Stimulated activated naive CD8-positive, alpha-beta T cell treated with anti-CD3 and anti-CD28 coated beads, Interleukin-15, Interleukin-2, amounts not matched to agents 100 U/mL and 50 U/mL, for 24 hours (primary cell): ENCODE data around the gene WDR55.
A peak's percentile ranks its signal among the peaks of the same experiment; 100 is the strongest.
"Not testable (repeated sequence)": the region's sequence is repeated elsewhere in the genome, so short reads cannot be mapped to it uniquely, and the experiment has no call there.

ENCODE experiments used
- ATAC-seq: fragments of 150-1000 bp; cut with Tn5 transposase; one replicate; pipeline ENCODE4 v1.10.0; 2021
- DNase-seq: peaks from one replicate; pipeline ENCODE4 v3.0.0; 2021

The WDR55 gene

GRCh38 chr5:140647042-140647419, 17.7 kb upstream of the WDR55 start:
- no peak for ATAC-seq
- no peak for DNase-seq

GRCh38 chr5:140658870-140659269, 5.8 kb upstream of the WDR55 start:
- DNase-seq = no peak
- no peak for ATAC-seq

- not testable (repeated sequence) for DNase-seq, ATAC-seq
These were observed 4.3 kb upstream of the WDR55 start for GRCh38 chr5:140660371-140660770.

GRCh38 chr5:140664030-140664358, 710 bp upstream of the WDR55 start:
- ATAC-seq (no peak), DNase-seq (no peak)

- not testable (repeated sequence) for DNase-seq, ATAC-seq
These were observed 6.3 kb downstream of the WDR55 start for GRCh38 chr5:140671035-140671434.

- no peak for ATAC-seq
These were observed 6.9 kb downstream of the WDR55 start for GRCh38 chr5:140671472-140672125.

DNA sequence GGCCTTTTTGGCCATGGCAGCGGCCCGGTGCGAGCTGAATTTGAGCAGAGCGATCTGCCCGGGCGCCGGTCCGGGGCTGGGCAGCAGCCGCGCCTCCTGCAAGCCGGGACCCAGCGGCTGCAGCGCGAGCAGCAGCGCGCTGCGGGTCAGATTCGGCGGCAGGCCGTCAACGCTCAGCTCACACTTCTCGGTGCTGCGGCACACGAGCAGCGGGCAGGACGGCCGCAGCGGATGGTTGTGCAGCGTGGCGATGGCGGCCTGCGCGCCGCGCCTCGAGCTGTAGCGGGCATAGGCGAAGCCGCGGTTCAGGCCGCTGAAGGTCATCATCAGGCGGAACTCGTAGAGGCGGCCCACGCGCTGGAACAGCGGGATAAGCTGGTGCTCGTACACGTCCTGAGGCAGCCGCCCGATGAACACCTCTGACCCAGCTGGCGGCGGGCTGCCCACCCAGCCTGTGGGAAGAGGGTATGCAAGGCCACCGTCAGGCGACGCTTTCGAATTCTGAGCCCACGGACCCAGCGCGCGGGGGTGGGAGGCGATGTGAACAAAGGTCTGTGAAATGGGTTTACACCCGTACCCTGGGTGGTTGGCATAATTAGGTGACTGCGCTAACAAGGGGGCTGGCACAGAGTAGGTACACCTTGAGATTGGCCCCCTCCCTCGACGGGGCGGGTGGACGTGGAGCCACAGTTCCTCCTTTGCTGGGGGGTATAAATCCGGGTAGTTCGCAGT, 7.9 kb downstream of the WDR55 start:
- ATAC-seq = peak; percentile 7
- DNase-seq = peak; percentile 21

More at GRCh38 chr5:140671472-140672125, 6.9 kb downstream of the WDR55 start:
- DNase-seq = no peak

DNA sequence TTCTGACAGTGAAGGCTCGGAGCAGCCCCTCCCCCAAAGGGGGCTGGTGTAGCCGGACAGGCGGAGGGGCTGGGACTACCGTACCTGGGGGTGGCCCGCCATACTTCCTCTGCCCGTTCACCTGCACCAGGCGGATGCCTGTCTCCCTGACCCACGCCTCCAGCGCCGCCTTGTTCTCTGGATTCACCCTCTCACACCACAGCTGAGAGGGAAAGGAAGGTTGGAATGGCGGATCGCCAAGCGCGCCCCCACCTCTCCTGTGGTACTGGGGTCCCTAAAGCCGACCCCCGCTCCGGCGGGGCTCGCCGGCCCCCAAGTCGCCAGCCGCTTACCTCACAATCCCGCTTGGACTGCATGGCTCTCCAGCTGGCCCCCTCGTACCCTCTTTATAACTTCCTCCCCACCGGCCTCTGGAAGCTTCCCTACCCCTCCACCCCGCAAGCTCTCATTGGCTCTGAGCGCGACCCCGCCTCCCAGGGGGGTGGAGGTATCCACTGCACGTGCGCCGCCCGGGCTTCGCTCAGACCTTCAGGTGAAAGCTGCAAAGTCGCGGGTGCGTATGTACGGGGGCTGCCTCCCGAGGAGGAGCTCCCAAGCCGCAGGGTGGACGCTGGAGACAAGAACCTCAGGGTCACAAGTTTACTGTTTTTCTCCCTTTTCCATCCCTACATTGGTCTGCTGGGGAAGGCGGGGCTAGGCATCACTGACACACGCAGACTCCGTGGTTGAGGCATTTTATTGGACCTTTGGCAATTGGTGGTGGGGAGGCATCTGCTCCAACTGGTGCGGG, 8.7 kb downstream of the WDR55 start, which contains the start of gene DND1:
Gene DND1, minus strand, starts transcription at position 390 of the 790 bp plus-strand sequence. Its CDS starts 34 bp downstream, at position 356.
- ATAC-seq (peak; percentile 4), DNase-seq (no peak)

GRCh38 chr5:140674211-140674610, 9.5 kb downstream of the WDR55 start:
- no peak for ATAC-seq
- DNase-seq = no peak

DNA sequence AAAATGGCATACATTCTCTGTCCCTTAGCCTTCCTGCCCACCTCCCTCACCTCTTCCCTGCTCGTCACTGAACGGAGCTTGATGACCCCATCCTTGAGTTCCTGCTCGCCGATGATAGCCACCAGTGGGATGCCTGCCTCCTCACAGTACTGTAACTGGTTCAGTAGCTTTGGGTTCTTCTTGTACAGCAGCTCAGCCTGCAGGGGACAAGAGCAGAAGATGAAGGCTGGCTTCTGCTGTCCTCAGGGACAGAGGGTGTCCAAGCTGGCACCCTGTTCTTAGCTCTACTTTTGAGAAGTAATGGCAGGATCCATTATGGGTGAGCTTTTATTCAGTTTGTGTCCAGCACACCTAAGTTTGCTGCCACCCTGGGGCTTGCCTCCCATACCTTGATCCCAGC, 9.9 kb downstream of the WDR55 start:
- DNase-seq (no peak), ATAC-seq (no peak)

- ATAC-seq (no peak), DNase-seq (no peak)
These were observed 13.2 kb downstream of the WDR55 start for GRCh38 chr5:140677947-140678346.

- ATAC-seq = no peak
- no peak for DNase-seq
These were observed 14.3 kb downstream of the WDR55 start for GRCh38 chr5:140678993-140679392.

DNA sequence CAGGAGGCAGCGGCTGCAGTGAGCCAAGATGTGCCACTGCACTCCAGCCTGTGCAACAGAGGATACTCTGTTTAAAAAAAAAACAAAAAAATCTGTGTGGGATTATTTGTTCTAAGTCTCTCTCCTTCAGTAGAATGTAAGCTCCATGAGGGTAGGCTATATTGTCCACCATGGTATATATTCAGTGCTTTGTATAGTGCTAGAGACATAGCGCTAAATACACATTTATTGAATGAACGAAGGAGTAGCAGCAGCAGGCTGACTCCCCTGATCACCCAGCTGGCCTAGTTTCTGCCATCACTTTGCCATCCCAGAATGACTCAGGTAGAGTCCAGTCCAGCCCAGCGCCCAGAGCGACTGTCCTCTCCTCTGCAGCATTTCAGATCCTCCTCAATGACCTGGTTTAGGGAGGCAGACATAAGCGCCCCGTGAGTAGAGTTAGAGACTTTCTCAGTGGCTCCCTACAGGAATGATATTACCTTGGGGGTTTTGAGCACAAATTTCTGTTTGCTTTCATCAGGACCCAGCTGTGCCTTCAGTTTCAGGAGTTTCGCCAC, 25.8 kb downstream of the WDR55 start:
- no peak for ATAC-seq
- no peak for DNase-seq

- ATAC-seq = peak; percentile 98
- DNase-seq = peak; percentile 88
These were observed 26.5 kb downstream of the WDR55 start, which contains the start of the genes HARS1 and HARS2 for GRCh38 chr5:140690941-140691924. HARS1 (minus strand) TSS chr5:140691370; CDS start chr5:140691304, 66 bp downstream. HARS2 (plus strand) TSS chr5:140691455; CDS start chr5:140691649, 194 bp downstream.

DNA sequence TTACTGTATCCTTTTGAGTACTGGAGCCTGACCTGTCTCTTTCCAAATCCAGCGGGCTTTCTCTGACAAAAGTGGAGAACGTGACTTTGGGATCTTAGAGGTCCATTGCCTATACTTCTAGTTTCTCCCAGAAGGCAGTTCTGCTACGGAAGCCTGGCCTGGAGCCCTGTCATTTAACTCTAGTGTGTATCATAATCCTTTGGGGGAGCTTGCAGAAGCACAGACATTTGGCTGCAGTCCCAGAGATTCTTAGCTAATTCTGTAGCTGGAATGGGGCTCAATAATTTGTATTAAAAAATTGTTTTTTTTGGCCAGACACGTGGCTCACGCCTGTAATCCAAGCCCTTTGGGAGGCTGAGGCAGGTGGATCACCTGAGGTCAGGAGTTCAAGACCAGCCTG, 29.6 kb downstream of the WDR55 start:
- ATAC-seq = no peak

GRCh38 chr5:140696891-140697492, 32.3 kb downstream of the WDR55 start:
- DNase-seq (no peak), ATAC-seq (no peak)

More for the DNA sequence above, 29.6 kb downstream of the WDR55 start:
- no peak for DNase-seq

GRCh38 chr5:140700177-140701144, 35.8 kb downstream of the WDR55 start, which contains the start of gene ZMAT2:
ZMAT2 (plus strand) TSS chr5:140700447; CDS start chr5:140700461, 14 bp downstream.
- ATAC-seq = peak; percentile 98

DNA sequence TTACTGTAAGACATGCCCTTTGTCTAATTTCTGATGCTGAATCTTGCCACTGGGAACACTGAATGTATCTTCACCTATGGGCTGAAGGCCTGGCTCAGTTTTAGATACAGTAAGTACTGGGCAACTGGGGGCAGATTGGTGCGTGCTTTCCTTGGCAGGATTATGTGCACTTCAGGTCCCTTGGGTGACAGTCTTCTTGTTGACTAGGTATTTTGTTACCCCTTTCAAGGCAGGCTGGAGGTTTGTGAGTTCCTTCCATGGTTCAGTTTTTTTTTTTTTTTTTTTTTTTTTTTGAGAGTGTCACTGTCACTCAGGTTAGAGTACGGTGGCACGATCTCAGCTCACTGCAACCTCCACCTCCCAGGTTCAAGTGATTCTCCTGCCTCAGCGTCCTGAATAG, 43.1 kb downstream of the WDR55 start:
- DNase-seq (no peak), ATAC-seq (no peak)

More at GRCh38 chr5:140700177-140701144, 35.8 kb downstream of the WDR55 start, which contains the start of gene ZMAT2:
- DNase-seq = peak; percentile 90

- not testable (repeated sequence) for ATAC-seq, DNase-seq
These were observed 44.1 kb downstream of the WDR55 start for GRCh38 chr5:140708787-140709186.
